DMS79 treated with DMSO at 0.1 percent for 48 hours (cell line): ENCODE results near the gene RNF149.

Experiments
- DNase-seq: peaks from one replicate; lab custom pipeline; 2025; lab: John Stamatoyannopoulos, UW

Gene RNF149

GRCh38 chr2:101294861-101295260 is 13.6 kb downstream of the RNF149 start:
- no peak for DNase-seq

DNA sequence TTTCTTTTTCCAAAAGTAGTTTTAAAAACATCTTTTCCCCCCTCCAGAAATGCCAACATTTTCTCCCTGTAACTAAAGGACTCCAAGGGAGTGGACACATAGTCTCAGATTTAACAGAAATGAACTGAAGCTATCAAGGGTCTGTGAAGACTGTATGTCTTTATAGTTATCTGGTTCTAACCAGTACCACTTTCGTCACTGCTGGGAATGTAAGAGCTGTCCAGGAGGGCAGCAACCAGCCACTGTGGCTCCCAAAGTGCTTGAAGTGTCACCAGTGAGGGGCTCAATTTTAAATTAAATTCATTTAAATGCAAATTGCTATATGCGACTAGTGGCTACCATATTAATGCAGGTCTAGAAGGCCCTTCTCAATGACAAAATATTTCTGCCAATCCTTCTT is 15.0 kb downstream of the RNF149 start:
- no peak for DNase-seq

DNA sequence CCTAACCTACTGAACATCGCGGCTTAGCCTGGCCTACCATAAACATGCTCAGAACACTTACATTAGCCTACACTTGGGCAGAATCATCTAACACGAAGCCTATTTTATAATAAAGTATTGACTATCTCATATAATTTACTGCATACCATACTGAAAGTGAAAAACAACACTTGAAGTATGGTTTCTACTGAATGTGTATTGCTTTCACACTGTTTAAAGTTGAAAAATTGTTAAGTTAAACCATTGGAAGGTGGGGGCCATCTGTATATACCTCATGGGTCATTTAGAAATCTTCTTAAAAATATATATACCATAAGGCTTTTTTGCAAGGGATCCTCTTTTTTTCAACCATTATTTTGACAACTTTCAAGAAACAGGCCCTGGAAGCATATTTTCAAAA is 16.5 kb downstream of the RNF149 start:
- no peak for DNase-seq

- DNase-seq = no peak
Measured at GRCh38 chr2:101290711-101291110, 17.8 kb downstream of the RNF149 start.

DNA sequence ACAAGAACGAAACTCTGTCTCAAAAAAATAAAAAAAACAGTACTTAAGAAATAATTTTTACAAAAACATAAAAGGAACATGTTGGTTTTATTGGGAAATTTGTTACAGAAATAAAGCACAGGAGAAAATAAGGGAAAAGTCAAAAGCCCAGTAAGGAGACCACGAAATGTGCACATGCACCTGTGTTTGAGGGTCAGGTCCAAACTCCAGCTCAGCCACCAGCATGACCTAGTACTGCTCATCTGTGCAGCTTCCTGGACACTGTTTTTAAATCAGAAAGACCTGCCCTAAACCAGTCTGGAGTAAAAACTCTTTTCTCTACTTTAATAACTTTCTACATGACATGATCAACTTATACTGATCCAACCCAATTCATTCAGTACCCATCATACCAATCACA is 21.2 kb downstream of the RNF149 start:
- no peak for DNase-seq

DNA sequence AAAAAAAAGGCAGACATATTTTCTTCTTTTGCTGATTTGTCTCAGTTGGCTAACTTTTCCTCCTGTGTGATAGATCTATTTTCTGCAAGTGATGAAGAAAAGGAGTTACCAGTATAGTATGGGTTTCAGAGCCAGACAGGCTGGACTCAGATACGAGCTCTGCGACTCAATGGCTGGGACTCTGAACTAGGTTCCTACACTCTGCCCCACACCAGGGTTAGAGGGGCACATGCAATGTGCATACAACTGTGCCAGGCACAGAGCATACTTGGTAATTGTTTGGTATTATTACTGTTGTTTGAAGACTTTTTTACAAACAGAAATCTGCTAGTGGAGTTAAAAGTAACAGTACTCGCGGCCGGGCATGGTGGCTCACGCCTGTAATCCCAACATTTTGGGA is 21.8 kb downstream of the RNF149 start:
- DNase-seq = no peak

DNA sequence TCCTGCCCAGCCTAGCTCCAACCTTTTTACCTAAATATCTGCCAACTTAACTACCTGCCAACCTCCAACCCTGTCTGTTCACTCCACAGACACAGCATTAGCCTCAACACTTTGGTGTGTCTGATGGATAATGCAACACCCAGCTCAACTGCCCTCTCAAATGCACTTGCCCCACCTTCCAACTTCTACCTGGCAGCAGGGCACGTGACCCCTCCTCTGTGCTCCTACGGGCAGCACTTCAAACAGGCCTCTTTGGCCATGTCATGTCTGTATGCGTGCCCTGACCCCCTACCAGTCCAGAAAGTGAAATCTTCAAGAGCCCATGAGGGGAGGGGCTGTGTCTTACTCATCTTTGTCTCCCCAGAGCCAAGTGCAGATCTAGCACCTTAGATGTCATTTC is 25.5 kb downstream of the RNF149 start:
- no peak for DNase-seq

- DNase-seq = no peak
Measured at GRCh38 chr2:101281482-101281881, 27.0 kb downstream of the RNF149 start.

GRCh38 chr2:101278925-101279324 is 29.6 kb downstream of the RNF149 start:
- no peak for DNase-seq

- no peak for DNase-seq
Measured at GRCh38 chr2:101277111-101277510, 31.4 kb downstream of the RNF149 start.

- DNase-seq = no peak
Measured at GRCh38 chr2:101274142-101274541, 34.4 kb downstream of the RNF149 start.

- no peak for DNase-seq
Measured at GRCh38 chr2:101273056-101273455, 35.4 kb downstream of the RNF149 start.

DNA sequence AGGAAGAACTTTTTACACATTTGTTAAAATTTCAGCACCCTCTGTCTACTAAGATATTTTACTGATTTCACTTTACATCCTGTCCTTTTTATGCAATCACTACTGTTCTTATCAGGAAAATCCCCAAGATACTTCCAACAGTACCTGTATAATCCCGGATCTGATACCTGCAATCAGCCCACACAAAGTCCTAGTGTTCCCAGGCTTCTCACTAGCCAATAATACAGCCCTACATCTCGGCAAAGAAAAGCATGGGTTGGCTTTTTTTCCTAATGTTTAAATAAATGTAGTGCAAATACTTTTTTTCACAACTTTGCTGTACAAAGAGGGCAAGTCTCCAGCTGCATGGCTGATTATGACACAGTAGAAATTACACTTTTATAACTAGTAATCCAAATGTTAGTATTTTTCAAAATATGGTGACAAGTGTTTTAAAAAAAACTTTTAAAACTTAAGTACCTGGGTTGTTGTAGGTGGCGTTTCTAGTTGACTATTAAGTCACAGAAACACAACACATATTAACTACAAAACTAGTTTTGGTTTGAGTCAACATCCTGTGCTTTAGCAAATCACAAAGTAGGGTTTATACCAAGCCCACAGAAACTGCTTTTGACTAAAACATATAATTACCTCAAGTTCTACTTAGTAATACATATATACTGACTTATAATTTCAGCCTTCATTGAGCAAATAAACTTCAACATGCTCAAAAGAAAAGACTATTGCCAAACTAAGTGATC is 36.3 kb downstream of the RNF149 start:
- no peak for DNase-seq

- no peak for DNase-seq
Measured at GRCh38 chr2:101270700-101271259, 37.7 kb downstream of the RNF149 start.

GRCh38 chr2:101267671-101268656 is 40.5 kb downstream of the RNF149 start:
- no peak for DNase-seq

GRCh38 chr2:101265893-101266499 is 42.5 kb downstream of the RNF149 start:
- DNase-seq = no peak

GRCh38 chr2:101264360-101264939 is 44.1 kb downstream of the RNF149 start:
- DNase-seq = no peak

- DNase-seq = no peak
Measured at GRCh38 chr2:101263377-101263800, 45.1 kb downstream of the RNF149 start.

- DNase-seq = no peak
Measured at GRCh38 chr2:101262142-101262541, 46.4 kb downstream of the RNF149 start.

- no peak for DNase-seq
Measured at GRCh38 chr2:101258804-101259203, 49.7 kb downstream of the RNF149 start.

DNA sequence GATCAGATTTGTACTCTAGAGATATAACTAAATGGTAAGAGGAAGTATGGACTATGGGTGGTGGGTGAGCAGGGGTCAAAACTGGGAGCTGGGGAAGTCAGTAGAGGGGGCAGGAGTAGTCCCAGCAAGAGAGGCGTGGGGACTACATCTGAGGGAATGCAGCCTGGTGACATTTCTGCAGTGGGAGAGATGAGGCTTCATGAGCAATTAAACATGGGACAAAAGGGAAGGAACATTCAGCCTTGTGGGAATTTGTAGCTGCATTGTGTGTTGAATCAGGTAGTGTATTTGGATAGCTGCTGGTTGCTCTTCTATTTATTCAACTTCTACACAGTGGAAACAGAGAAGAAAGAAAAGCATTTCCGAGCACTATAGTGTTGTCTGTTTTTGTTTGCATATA is 52.2 kb downstream of the RNF149 start:
- no peak for DNase-seq

DNA sequence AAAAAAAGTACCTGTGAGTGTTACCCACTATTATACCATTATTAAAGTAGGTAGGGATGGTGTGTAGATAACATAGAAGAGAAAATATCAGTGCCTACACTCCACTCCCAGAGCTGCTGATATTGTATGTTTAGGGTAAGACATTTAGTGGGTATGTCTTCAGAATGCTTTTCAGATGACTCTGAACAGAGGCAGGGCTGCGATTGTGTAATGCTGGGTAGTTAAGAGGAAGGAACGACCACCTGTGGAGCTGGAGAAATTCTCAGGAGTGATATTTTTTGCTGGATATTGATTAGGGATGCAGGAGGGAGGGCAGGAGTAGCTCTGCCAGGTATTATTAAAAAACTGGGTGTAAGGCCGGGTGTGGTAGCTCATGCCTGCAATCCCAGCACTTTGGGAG is 53.0 kb downstream of the RNF149 start:
- DNase-seq = no peak
